ENCODE data around the gene IL4I1. TPM values are rescaled to one million over a fixed set of nuclear protein-coding genes. Genes with fewer than 3 reads are reported as not detected.

Gene IL4I1
- polyA plus RNA-seq, 1 donor (not counting 4 experiments of a cell fraction or from before 2014, with no cell fraction given) = 0.13 TPM

GRCh38 chr19:49850221-49850486 is 46.5 kb downstream of the IL4I1 start:
- no peak for FAIRE-seq
- Histone ChIP-seq H4K20me1 (ENCODE audit: control insufficient read depth, extremely low read depth, insufficient read depth, low read length) (peaks cover 5% of the 10 kb centered on the region), H3K27ac (ENCODE audit: control insufficient read depth, insufficient read depth, low read length) (peak overlapping the region; percentile 93), H3K9me3 (ENCODE audit: control insufficient read depth, low read depth, low read length) (no peaks in the 10 kb centered on the region), H3K4me3 (ENCODE audit: control insufficient read depth in 2 of 3, extremely low read depth in 1 of 3, insufficient read depth in 2 of 3, low read depth in 1 of 3, low read length in 3 of 3) (peak overlapping the region; percentile 83 to 94 (median 88)), H3K36me3 (ENCODE audit: control insufficient read depth in 2 of 2, extremely low read depth in 1 of 2, insufficient read depth in 2 of 2, low read length in 2 of 2) (peaks cover 0 to 4% of the 10 kb centered on the region in 2 experiments), H3K9me1 (ENCODE audit: control insufficient read depth, extremely low read depth, insufficient read depth, low read length) (no peaks in the 10 kb centered on the region), H3K27me3 (ENCODE audit: control insufficient read depth, extremely low read depth, insufficient read depth, low read length) (no peaks in the 10 kb centered on the region), H3K4me2 (ENCODE audit: control insufficient read depth, extremely low read depth, insufficient read depth, low read depth, low read length) (peak overlapping the region; percentile 92), H3K9ac (ENCODE audit: control insufficient read depth, extremely low read depth, insufficient read depth, low read length) (peak overlapping the region; percentile 94), H3K4me1 (ENCODE audit: control insufficient read depth, extremely low read depth, insufficient read depth, low read length) (peaks cover 26% of the 10 kb centered on the region), H3K79me2 (ENCODE audit: control insufficient read depth, insufficient read depth, low read length) (peaks cover 22% of the 10 kb centered on the region), H2AFZ (ENCODE audit: control insufficient read depth, low read length) (peak overlapping the region; percentile 71)
- DNase-seq (ENCODE audit: low read depth, low spot score) = no peak
- TF ChIP-seq, protein P1, sequence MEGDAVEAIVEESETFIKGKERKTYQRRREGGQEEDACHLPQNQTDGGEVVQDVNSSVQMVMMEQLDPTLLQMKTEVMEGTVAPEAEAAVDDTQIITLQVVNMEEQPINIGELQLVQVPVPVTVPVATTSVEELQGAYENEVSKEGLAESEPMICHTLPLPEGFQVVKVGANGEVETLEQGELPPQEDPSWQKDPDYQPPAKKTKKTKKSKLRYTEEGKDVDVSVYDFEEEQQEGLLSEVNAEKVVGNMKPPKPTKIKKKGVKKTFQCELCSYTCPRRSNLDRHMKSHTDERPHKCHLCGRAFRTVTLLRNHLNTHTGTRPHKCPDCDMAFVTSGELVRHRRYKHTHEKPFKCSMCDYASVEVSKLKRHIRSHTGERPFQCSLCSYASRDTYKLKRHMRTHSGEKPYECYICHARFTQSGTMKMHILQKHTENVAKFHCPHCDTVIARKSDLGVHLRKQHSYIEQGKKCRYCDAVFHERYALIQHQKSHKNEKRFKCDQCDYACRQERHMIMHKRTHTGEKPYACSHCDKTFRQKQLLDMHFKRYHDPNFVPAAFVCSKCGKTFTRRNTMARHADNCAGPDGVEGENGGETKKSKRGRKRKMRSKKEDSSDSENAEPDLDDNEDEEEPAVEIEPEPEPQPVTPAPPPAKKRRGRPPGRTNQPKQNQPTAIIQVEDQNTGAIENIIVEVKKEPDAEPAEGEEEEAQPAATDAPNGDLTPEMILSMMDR (optimal IDR thresholded peaks at IDR 0.05 in 1 of 3, IDR thresholded peaks at IDR 0.05 in 1 of 3, conservative IDR thresholded peaks at IDR 0.05 in 1 of 3; ENCODE audit: extremely low read depth in 1 of 3, insufficient read depth in 2 of 3, low read length in 3 of 3) = no peak
- TF ChIP-seq EZH2 (IDR thresholded peaks at IDR 0.05; ENCODE audit: low read length) = no peak
- dilution Hi-C loops (cut with MboI; ENCODE audit: extremely low pct_ligation_motif_present, low sequenced_read_pairs) = no loop called here

GRCh38 chr19:49849433-49850220 is 47.1 kb downstream of the IL4I1 start:
- H3K4me3 ChIP-seq (ENCODE audit: control insufficient read depth in 2 of 3, extremely low read depth in 1 of 3, insufficient read depth in 2 of 3, low read depth in 1 of 3, low read length in 3 of 3) = peak overlapping the region in 1 of 3 experiments; percentile 88
- DNase-seq (ENCODE audit: low read depth, low spot score) (no peak), FAIRE-seq (no peak)

More at GRCh38 chr19:49849433-49850220, 47.1 kb downstream of the IL4I1 start:
- dilution Hi-C loops (cut with MboI; ENCODE audit: extremely low pct_ligation_motif_present, low sequenced_read_pairs) = no loop called here
- no peak for TF ChIP-seq EZH2 (IDR thresholded peaks at IDR 0.05; ENCODE audit: low read length)
- TF ChIP-seq, protein P1 (optimal IDR thresholded peaks at IDR 0.05 in 1 of 3, IDR thresholded peaks at IDR 0.05 in 1 of 3, conservative IDR thresholded peaks at IDR 0.05 in 1 of 3; ENCODE audit: extremely low read depth in 1 of 3, insufficient read depth in 2 of 3, low read length in 3 of 3) = no peak
- Histone ChIP-seq H3K36me3 (ENCODE audit: control insufficient read depth in 2 of 2, extremely low read depth in 1 of 2, insufficient read depth in 2 of 2, low read length in 2 of 2) (no peaks in the 10 kb centered on the region), H3K27ac (ENCODE audit: control insufficient read depth, insufficient read depth, low read length) (no peak overlapping the region), H3K27me3 (ENCODE audit: control insufficient read depth, extremely low read depth, insufficient read depth, low read length) (no peaks in the 10 kb centered on the region), H3K4me2 (ENCODE audit: control insufficient read depth, extremely low read depth, insufficient read depth, low read depth, low read length) (peak overlapping the region; percentile 92), H4K20me1 (ENCODE audit: control insufficient read depth, extremely low read depth, insufficient read depth, low read length) (peaks cover 5% of the 10 kb centered on the region), H3K9me3 (ENCODE audit: control insufficient read depth, low read depth, low read length) (no peaks in the 10 kb centered on the region), H2AFZ (ENCODE audit: control insufficient read depth, low read length) (no peak overlapping the region), H3K79me2 (ENCODE audit: control insufficient read depth, insufficient read depth, low read length) (peaks cover 22% of the 10 kb centered on the region), H3K9ac (ENCODE audit: control insufficient read depth, extremely low read depth, insufficient read depth, low read length) (peak overlapping the region; percentile 94), H3K4me1 (ENCODE audit: control insufficient read depth, extremely low read depth, insufficient read depth, low read length) (peaks cover 26% of the 10 kb centered on the region), H3K9me1 (ENCODE audit: control insufficient read depth, extremely low read depth, insufficient read depth, low read length) (no peaks in the 10 kb centered on the region)

Data from keratinocyte (primary cell).